GM08714 (cell line): ENCODE results near the gene BPIFB1.

Experiments
- H3K4me3 ChIP-seq: fragments of 200-500 bp; sonication (Bioruptor generic); 2 replicates; pipeline ENCODE4 v1.5.1; 2014; ENCODE audit warnings: mild to moderate bottlenecking, low read length, inconsistent platforms
- ZNF274 ChIP-seq: IDR thresholded peaks from 2 replicates; pipeline ENCODE4 v1.6.1; 2012; ENCODE audit warnings: mild to moderate bottlenecking, low read depth, low read length

BPIFB1 gene

GRCh38 chr20:33316343-33316742 lies 33.3 kb downstream of the BPIFB1 start:
- H3K4me3 ChIP-seq, result no peak overlapping the region
- TF ChIP-seq ZNF274, result no peak

- no peak overlapping the region for H3K4me3 ChIP-seq
- TF ChIP-seq ZNF274, result no peak
These were observed 33.9 kb downstream of the BPIFB1 start for GRCh38 chr20:33316958-33317357.

GRCh38 chr20:33317424-33318095 lies 34.5 kb downstream of the BPIFB1 start:
- TF ChIP-seq ZNF274, result no peak

GRCh38 chr20:33318096-33318429 lies 35.0 kb downstream of the BPIFB1 start:
- TF ChIP-seq ZNF274, result no peak
- no peak overlapping the region for H3K4me3 ChIP-seq

More at GRCh38 chr20:33317424-33318095, 34.5 kb downstream of the BPIFB1 start:
- H3K4me3 ChIP-seq, result no peak overlapping the region

- no peak overlapping the region for H3K4me3 ChIP-seq
- no peak for TF ChIP-seq ZNF274
These were observed 37.0 kb downstream of the BPIFB1 start for GRCh38 chr20:33320006-33320405.

- no peak overlapping the region for H3K4me3 ChIP-seq
- TF ChIP-seq ZNF274, result no peak
These were observed 39.4 kb downstream of the BPIFB1 start for GRCh38 chr20:33322456-33322855.

DNA sequence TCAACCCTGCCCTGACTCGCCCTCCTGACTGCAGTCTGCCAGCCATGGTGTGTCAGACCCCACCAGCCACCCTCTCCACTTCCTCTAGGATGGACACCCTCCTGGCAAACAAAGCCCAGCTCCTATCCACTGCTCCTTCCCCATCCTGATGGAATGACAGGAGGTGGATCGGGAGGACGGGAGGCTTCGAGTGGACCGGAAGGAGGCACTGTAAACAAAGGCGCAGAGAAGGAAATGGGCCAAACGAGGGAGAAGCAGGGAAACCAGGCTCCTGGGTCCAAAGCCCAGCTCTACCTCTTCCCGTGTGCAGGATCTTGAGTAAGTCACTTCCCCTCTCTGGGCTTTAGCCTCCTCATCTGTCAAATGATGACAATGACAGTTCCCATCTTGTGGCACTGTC lies 40.2 kb downstream of the BPIFB1 start:
- TF ChIP-seq ZNF274, result no peak
- H3K4me3 ChIP-seq, result no peak overlapping the region

- no peak overlapping the region for H3K4me3 ChIP-seq
- no peak for TF ChIP-seq ZNF274
These were observed 42.3 kb downstream of the BPIFB1 start for GRCh38 chr20:33325350-33325749.

- no peak for TF ChIP-seq ZNF274
- no peak overlapping the region for H3K4me3 ChIP-seq
These were observed 45.4 kb downstream of the BPIFB1 start for GRCh38 chr20:33328157-33329137.

- no peak for TF ChIP-seq ZNF274
- no peak overlapping the region for H3K4me3 ChIP-seq
These were observed 50.0 kb downstream of the BPIFB1 start for GRCh38 chr20:33332905-33333456.

DNA sequence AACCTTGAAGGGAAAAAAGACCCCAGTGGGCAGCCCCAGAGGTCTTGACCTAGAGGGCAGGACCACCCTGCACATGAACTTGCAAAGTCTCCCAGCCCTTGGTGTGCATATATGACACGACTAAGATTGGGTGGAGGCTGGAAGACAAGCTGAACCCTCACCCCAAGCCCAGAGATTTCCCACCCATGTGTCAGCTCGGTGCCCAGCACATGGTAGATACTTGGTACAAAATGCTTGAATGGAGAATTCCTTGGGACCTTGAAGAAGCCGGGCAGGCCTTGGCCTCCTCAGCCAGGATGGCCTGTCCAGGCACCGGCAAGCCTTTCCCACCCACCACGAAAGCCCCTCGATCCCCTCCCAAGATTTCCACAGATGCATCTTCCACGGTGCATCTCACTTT lies 50.6 kb downstream of the BPIFB1 start:
- TF ChIP-seq ZNF274, result no peak
- H3K4me3 ChIP-seq, result no peak overlapping the region

DNA sequence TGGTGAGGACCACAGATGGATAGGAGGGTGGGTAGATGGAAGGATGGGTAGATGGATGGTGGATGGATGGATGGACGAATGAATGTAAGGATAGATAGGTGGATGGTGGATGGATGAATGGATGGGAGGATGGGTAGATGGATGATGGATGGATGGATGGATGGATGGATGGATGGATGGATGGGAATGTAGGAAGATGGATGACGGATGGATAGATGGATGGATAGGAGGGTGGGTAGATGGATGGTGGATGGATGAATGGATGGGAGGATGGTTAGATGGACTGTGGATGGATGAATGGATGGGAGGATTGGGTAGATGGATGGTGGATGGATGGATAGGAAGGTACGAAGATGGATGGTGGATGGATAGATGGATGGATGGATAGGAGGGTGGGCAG lies 51.1 kb downstream of the BPIFB1 start:
- H3K4me3 ChIP-seq, result no peak overlapping the region
- TF ChIP-seq ZNF274, result no peak

GRCh38 chr20:33336375-33336774 lies 53.4 kb downstream of the BPIFB1 start:
- TF ChIP-seq ZNF274, result no peak
- H3K4me3 ChIP-seq, result no peak overlapping the region

DNA sequence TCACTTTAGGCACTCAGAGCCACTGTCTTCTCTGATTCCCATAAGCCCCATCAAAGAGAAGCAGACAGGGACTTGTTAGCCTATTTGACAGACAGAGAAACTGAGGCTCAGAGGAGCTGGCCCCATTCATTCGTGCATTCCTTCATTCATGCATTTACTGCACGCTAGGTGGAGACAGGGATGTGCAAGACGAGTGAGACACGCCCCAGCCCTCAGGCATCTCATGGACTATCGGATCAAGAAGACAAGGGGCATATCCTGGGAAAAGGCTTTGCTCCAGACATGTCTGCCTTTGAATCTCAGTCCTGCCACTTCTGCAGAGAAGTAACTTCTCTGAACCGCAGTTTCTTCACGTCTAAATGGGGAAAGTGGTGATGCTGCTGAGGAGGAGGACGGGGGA lies 54.1 kb downstream of the BPIFB1 start:
- no peak overlapping the region for H3K4me3 ChIP-seq
- no peak for TF ChIP-seq ZNF274
